Neural progenitor cell (in vitro differentiated cells): ENCODE measurements around the gene ARHGAP20.

Experiments
- EZH2 ChIP-seq: fragments of 200-600 bp; sonication (generic); IDR thresholded peaks from 2 replicates; pipeline ENCODE4 v1.6.1; 2017; ENCODE audit warnings: antibody characterized with exemption, mild to moderate bottlenecking, moderate library complexity
- TF ChIP-seq, protein P1 (sequence below): fragments of 200-600 bp; sonication (generic); IDR thresholded peaks from 2 replicates; pipeline ENCODE4 v1.5.1; 2017; ENCODE audit warnings: antibody characterized with exemption, mild to moderate bottlenecking

DNA sequence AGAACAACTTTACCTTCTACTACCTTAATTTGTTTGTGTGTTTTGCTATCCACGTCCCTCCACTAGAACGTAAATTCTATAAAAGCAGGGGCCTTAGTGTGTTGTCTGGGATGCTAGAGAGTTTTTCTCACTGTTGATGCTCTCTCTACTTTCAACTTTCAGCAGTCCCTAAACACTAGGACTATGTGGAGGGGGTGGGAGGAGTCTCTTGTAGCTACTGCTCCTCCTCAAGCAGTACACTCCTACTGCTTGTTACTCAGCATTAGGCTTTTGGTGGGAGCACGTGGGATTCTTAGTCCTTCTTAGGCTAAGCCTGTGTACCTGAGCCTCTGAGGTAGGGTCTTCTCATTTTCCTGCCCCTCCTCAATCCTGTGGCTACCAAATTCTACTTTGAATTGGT is 56.3 kb downstream of the ARHGAP20 start:
- TF ChIP-seq EZH2 = no peak
- TF ChIP-seq, protein P1, sequence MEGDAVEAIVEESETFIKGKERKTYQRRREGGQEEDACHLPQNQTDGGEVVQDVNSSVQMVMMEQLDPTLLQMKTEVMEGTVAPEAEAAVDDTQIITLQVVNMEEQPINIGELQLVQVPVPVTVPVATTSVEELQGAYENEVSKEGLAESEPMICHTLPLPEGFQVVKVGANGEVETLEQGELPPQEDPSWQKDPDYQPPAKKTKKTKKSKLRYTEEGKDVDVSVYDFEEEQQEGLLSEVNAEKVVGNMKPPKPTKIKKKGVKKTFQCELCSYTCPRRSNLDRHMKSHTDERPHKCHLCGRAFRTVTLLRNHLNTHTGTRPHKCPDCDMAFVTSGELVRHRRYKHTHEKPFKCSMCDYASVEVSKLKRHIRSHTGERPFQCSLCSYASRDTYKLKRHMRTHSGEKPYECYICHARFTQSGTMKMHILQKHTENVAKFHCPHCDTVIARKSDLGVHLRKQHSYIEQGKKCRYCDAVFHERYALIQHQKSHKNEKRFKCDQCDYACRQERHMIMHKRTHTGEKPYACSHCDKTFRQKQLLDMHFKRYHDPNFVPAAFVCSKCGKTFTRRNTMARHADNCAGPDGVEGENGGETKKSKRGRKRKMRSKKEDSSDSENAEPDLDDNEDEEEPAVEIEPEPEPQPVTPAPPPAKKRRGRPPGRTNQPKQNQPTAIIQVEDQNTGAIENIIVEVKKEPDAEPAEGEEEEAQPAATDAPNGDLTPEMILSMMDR = no peak
